Neutrophil (primary cell): ENCODE results near the gene CTNNA2.

Experiments
- H3K27ac ChIP-seq: fragments of 200-600 bp; sonication (generic); 2 replicates; pipeline ENCODE4 v1.5.1; 2016; ENCODE audit warnings: mild to moderate bottlenecking, moderate library complexity
- H3K27me3 ChIP-seq: fragments of 200-600 bp; sonication (generic); 2 replicates; pipeline ENCODE4 v1.6.0; 2016; ENCODE audit warnings: mild to moderate bottlenecking
- H3K36me3 ChIP-seq: fragments of 200-600 bp; sonication (generic); 2 replicates; pipeline ENCODE4 v1.5.1; 2017
- H3K4me1 ChIP-seq, 2 experiments: fragments of 200-600 bp in 1 of 2; sonication (generic) in 1 of 2; 1 replicate in 1 of 2; 2 replicates in 1 of 2; pipeline versions ENCODE4 v1.5.1 to v1.6.1; 2013 to 2016; ENCODE audit warnings: low read depth in 1 of 2, low read length in 1 of 2, mild to moderate bottlenecking in 1 of 2, moderate library complexity in 1 of 2; ENCODE audit not compliant: control insufficient read depth in 1 of 2, insufficient read depth in 1 of 2
- H3K4me3 ChIP-seq, 2 experiments: fragments of 200-600 bp in 1 of 2; sonication (generic) in 1 of 2; 1 replicate in 1 of 2; 2 replicates in 1 of 2; pipeline ENCODE4 v1.5.1; 2013 to 2016; ENCODE audit warnings: low read depth in 1 of 2, low read length in 1 of 2, mild to moderate bottlenecking in 1 of 2, moderate library complexity in 1 of 2
- H3K9me3 ChIP-seq: fragments of 200-600 bp; sonication (generic); 2 replicates; pipeline ENCODE4 v1.5.1; 2016
- TF ChIP-seq, protein P1 (sequence below): fragments of 200-600 bp; sonication (generic); IDR thresholded peaks from 2 replicates; pipeline ENCODE4 v1.5.1; 2016; ENCODE audit warnings: antibody characterized with exemption

The CTNNA2 gene

DNA sequence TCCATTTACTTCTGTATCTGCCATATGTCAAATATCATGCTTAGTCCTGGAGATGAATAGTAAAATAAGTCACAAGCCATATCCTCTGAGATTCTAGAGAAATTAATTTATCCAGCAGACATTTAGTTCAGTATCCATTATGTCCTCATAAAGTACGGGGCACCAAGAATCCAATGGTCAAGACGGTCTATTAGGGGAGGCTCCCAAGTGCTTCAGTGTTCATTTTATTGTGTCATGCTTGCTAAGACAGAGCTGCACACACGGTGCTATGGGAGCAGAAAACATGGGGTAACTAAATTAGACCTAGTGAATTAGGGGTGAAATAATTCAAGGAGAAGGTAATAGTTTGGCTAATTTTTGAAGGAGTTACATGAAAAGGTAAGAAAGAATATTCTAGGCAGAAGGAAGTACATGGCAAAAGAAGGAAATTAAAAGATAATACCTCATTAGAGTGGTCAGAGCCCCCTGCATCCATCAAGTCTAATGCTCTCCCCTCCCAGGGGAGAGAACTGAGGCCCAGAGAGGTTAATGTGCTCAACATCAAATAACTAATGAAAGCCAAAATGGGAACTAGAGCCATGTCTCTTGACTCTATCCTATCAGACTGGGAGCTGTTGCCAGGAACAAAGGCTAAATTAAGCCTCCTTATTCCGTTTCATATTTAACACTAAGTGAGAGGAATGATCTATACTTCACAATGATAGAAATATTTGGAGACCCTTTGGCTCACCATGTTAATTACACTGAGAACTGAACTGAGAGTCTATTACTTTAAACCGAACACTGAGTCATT lies 433.0 kb downstream of the CTNNA2 start:
- no peak overlapping the region for H3K27ac ChIP-seq
- no peak overlapping the region for H3K4me3 ChIP-seq
- no peaks in the 10 kb centered on the region for H3K36me3 ChIP-seq
- no peaks in the 10 kb centered on the region for H3K9me3 ChIP-seq
- TF ChIP-seq, protein P1, sequence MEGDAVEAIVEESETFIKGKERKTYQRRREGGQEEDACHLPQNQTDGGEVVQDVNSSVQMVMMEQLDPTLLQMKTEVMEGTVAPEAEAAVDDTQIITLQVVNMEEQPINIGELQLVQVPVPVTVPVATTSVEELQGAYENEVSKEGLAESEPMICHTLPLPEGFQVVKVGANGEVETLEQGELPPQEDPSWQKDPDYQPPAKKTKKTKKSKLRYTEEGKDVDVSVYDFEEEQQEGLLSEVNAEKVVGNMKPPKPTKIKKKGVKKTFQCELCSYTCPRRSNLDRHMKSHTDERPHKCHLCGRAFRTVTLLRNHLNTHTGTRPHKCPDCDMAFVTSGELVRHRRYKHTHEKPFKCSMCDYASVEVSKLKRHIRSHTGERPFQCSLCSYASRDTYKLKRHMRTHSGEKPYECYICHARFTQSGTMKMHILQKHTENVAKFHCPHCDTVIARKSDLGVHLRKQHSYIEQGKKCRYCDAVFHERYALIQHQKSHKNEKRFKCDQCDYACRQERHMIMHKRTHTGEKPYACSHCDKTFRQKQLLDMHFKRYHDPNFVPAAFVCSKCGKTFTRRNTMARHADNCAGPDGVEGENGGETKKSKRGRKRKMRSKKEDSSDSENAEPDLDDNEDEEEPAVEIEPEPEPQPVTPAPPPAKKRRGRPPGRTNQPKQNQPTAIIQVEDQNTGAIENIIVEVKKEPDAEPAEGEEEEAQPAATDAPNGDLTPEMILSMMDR, result no peak
- H3K4me1 ChIP-seq, result no peaks in the 10 kb centered on the region
- no peaks in the 10 kb centered on the region for H3K27me3 ChIP-seq

DNA sequence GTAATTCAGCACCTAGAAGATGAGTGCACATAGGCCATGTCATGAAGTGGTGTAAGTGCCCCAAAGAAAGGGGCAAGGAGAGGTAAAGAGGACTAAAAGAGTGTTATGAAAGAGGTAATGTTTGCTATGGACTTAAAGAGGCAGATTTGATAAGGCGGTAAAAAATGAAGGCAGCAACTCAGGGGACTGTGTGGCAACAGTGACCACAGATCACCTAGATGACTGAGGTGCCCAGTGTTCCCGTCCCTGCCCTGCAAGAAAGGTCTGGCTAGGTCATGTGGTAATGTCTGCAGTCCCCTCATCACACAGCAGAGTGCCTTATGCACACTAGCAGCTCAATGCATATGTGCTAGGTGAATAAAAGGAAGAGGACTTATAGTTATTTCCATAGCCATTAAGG lies 434.9 kb downstream of the CTNNA2 start:
- Histone ChIP-seq H3K4me3 (no peak overlapping the region), H3K4me1 (no peaks in the 10 kb centered on the region), H3K27me3 (no peaks in the 10 kb centered on the region), H3K27ac (no peak overlapping the region), H3K9me3 (no peaks in the 10 kb centered on the region), H3K36me3 (no peaks in the 10 kb centered on the region)
- TF ChIP-seq, protein P1, result no peak

DNA sequence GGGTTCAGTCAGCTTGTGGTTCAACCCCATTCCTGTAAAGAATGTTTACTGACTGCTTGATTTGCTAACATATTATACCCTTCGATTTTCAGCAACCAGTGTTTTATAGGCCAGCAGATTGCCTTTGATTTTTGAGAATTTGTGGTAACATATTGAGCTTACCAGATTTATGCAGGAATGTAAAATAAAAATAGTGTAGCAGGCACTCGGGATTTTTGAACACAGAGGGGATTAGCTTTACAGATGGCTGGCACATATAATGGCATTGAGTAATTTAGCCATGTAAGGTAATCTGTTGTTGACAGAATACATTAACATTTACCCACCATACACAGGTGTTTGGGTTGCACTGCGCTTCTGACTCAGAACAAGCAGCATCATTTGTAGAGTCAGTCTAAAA lies 437.7 kb downstream of the CTNNA2 start:
- TF ChIP-seq, protein P1, result no peak
- Histone ChIP-seq H3K27me3 (no peaks in the 10 kb centered on the region), H3K27ac (no peak overlapping the region), H3K9me3 (no peaks in the 10 kb centered on the region), H3K36me3 (no peaks in the 10 kb centered on the region), H3K4me3 (no peak overlapping the region), H3K4me1 (no peaks in the 10 kb centered on the region)

DNA sequence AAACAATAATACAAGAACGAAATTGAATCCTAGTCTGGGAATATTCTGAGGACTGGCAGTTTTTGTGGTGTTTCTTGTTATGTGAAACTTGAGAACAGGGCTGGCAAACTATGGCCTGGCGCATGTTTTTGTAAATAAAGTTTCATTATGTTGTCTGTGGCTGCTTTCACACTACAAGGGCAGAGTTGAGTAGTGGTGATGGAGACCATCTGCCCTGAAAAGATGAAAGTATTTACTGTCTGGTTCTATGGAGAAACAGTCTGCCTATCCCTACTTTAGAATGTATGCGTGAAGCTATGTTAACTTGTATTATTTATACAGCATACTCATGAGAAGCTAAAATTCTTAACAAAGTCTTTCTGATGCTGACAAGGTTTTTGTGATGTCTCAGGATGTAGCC lies 439.8 kb downstream of the CTNNA2 start:
- no peak overlapping the region for H3K27ac ChIP-seq
- H3K4me1 ChIP-seq, result no peaks in the 10 kb centered on the region
- H3K4me3 ChIP-seq, result no peak overlapping the region
- H3K9me3 ChIP-seq, result no peaks in the 10 kb centered on the region
- TF ChIP-seq, protein P1, result no peak
- no peaks in the 10 kb centered on the region for H3K27me3 ChIP-seq
- no peaks in the 10 kb centered on the region for H3K36me3 ChIP-seq

DNA sequence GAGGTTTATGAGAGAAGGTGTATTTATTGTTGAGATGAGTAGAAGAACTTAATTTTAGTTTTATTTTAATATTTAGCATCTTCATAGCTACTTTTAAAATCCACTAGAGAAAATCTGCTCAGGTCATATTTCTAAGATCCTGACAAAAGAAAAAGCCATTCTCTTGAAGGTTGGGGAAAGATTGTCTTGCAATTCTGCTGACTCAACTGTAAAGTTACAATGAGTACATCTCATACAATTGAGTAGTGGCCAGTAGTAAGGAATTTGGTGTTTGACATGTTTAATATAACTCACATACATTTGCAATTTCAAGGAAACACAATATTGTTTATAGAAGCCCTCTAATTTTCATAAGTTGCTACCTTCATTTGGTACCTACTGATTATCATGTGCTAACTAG lies 447.2 kb downstream of the CTNNA2 start:
- TF ChIP-seq, protein P1, result no peak
- Histone ChIP-seq H3K4me1 (no peaks in the 10 kb centered on the region), H3K4me3 (no peak overlapping the region), H3K36me3 (no peaks in the 10 kb centered on the region), H3K27ac (no peak overlapping the region), H3K9me3 (no peaks in the 10 kb centered on the region), H3K27me3 (no peaks in the 10 kb centered on the region)
